OCI-LY3 (cell line): ENCODE results near the gene ZSCAN9.

Experiments
- EZH2phosphoT487 ChIP-seq: fragments of 200-600 bp; shearing (Covaris generic); IDR thresholded peaks from 2 replicates; pipeline ENCODE4 v1.6.1; 2018; ENCODE audit warnings: antibody characterized with exemption, mixed run types, low read depth
- TF ChIP-seq, protein P1 (sequence below): fragments of 200-600, 300-600 bp; sonication (generic); IDR thresholded peaks from 2 replicates; pipeline ENCODE4 v1.5.1; 2014; ENCODE audit warnings: antibody characterized with exemption, low read length, low read depth

DNA sequence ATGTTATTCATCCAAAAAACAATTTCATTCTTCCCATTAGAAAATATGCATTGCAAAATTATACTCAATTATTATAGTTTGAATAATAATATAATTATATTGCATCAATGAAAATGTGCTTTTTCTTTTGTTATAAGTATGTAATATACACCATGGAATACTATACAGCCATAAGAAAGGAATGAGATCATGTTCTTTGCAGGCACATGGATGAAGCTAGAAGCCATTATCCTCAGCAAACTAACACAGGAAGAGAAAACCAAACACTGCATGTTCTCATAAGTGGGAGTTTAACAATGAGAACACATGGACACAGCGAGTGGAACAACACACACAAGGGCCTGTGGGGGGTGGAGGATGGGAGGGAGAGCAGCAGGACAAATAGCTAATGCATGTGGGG is 32.0 kb downstream of the ZSCAN9 start:
- TF ChIP-seq, protein P1, sequence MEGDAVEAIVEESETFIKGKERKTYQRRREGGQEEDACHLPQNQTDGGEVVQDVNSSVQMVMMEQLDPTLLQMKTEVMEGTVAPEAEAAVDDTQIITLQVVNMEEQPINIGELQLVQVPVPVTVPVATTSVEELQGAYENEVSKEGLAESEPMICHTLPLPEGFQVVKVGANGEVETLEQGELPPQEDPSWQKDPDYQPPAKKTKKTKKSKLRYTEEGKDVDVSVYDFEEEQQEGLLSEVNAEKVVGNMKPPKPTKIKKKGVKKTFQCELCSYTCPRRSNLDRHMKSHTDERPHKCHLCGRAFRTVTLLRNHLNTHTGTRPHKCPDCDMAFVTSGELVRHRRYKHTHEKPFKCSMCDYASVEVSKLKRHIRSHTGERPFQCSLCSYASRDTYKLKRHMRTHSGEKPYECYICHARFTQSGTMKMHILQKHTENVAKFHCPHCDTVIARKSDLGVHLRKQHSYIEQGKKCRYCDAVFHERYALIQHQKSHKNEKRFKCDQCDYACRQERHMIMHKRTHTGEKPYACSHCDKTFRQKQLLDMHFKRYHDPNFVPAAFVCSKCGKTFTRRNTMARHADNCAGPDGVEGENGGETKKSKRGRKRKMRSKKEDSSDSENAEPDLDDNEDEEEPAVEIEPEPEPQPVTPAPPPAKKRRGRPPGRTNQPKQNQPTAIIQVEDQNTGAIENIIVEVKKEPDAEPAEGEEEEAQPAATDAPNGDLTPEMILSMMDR: no peak
- no peak for TF ChIP-seq EZH2phosphoT487
